GM19452 (cell line): ENCODE data around the gene KCTD19.

ENCODE experiments used
- ATAC-seq: cut with Tn5 transposase; IDR thresholded peaks from one replicate; pipeline ENCODE4 v1.9.1; 2021; ENCODE audit not compliant: unreplicated experiment

Gene KCTD19

GRCh38 chr16:67260426-67261063 is 66.0 kb downstream of the KCTD19 start:
- ATAC-seq = no peak

- no peak for ATAC-seq
Measured at GRCh38 chr16:67259705-67260104, 66.8 kb downstream of the KCTD19 start.

GRCh38 chr16:67258161-67258835 is 68.2 kb downstream of the KCTD19 start:
- ATAC-seq = no peak

GRCh38 chr16:67257486-67258160 is 68.9 kb downstream of the KCTD19 start:
- no peak for ATAC-seq

- no peak for ATAC-seq
Measured at GRCh38 chr16:67256701-67257230, 69.8 kb downstream of the KCTD19 start.

- no peak for ATAC-seq
Measured at GRCh38 chr16:67255553-67256221, 70.9 kb downstream of the KCTD19 start.

GRCh38 chr16:67254801-67255552 is 71.6 kb downstream of the KCTD19 start:
- no peak for ATAC-seq

- no peak for ATAC-seq
Measured at GRCh38 chr16:67252609-67253497, 73.7 kb downstream of the KCTD19 start.

- ATAC-seq = no peak
Measured at GRCh38 chr16:67250045-67250327, 76.6 kb downstream of the KCTD19 start.

- ATAC-seq = no peak
Measured at GRCh38 chr16:67249178-67250044, 77.1 kb downstream of the KCTD19 start.

- no peak for ATAC-seq
Measured at GRCh38 chr16:67248401-67249177, 78.0 kb downstream of the KCTD19 start, which contains the start of gene SLC9A5. TSS of gene SLC9A5 (plus strand) at chr16:67248979. CDS start at chr16:67249015, 36 bp downstream.

- no peak for ATAC-seq
Measured at GRCh38 chr16:67248073-67248400, 78.5 kb downstream of the KCTD19 start.

GRCh38 chr16:67247192-67248072 is 79.1 kb downstream of the KCTD19 start, which contains the start of gene FHOD1:
TSS of gene FHOD1 (minus strand) at chr16:67247481. CDS start at chr16:67247410, 71 bp downstream.
- ATAC-seq = peak; percentile 54

GRCh38 chr16:67246756-67247191 is 79.8 kb downstream of the KCTD19 start:
- ATAC-seq = no peak

- ATAC-seq = no peak
Measured at GRCh38 chr16:67246081-67246755, 80.3 kb downstream of the KCTD19 start.

- ATAC-seq = no peak
Measured at GRCh38 chr16:67245674-67246080, 80.9 kb downstream of the KCTD19 start.
